Upper lobe of left lung (tissue), 4 donors: ENCODE data around the gene AMOTL2.

ENCODE experiments used
- CTCF ChIP-seq, 6 experiments: fragments of 450-650 bp in 4 of 6; fragments of 200-600 bp in 2 of 6; sonication (generic) in 2 of 6; IDR thresholded peaks; one replicate each; pipeline ENCODE4 v1.5.1; 2016 to 2019; ENCODE audit warnings: antibody characterized with exemption in 6 of 6
- EP300 ChIP-seq, 4 donors: sonication (generic); formaldehyde crosslinking; IDR thresholded peaks; one replicate each; pipeline ENCODE4 v1.5.1; 2017; ENCODE audit warnings: antibody characterized with exemption in 4 of 4, control low read depth in 2 of 4
- POLR2A ChIP-seq, 4 donors: fragments of 450-650 bp; IDR thresholded peaks; one replicate each; pipeline ENCODE4 v1.5.1; 2016 to 2017; ENCODE audit warnings: antibody characterized with exemption in 4 of 4, mild to moderate bottlenecking in 2 of 4

- TF ChIP-seq CTCF (IDR thresholded peaks at IDR 0.05) = no peak
- no peak for TF ChIP-seq POLR2A (IDR thresholded peaks at IDR 0.05)
- no peak for TF ChIP-seq EP300 (IDR thresholded peaks at IDR 0.05)
Observed at GRCh38 chr3:134419960-134420321, 45.7 kb upstream of the AMOTL2 start.
